DMS153 (cell line): Measurements from ENCODE around the gene PPP2R1A.
A peak's percentile ranks its signal among the peaks of the same experiment; 100 is the strongest.

Source experiments
- DNase-seq: peaks from one replicate; lab custom pipeline; 2025; lab: John Stamatoyannopoulos, UW

Gene PPP2R1A

DNA sequence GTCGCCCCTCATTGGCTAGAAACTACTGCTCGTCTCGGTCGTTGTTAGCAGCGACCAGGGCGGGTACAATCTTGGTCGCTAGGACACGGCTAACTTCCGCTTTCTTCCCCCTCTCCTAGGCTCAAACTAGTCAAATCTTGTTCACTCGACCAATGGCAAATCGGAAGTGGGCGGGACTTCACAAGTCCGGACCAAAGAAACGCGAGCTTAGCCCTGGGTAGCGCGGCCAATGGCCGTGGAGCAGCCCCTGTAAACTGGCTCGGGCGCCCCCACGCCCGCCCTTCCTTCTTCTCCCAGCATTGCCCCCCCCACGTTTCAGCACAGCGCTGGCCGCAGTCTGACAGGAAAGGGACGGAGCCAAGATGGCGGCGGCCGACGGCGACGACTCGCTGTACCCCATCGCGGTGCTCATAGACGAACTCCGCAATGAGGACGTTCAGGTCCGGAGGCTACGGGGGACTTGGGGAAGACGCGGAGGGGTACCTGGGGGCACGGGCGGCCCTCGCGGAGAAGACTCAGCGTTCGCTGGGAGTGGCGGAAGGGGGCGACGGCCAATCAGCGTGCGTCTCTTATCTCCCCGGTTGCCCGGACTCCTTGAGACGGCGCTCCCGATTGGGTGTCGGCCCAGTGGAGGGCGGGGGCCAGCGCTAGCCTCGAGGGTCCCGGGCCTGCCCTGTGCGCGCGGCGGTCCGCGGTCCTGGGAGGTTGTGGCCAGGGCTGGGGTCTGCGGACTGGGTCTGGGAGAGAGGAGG lies at the start of gene PPP2R1A:
Gene PPP2R1A, plus strand, starts transcription at position 318 of the 752 bp plus-strand sequence. Its CDS starts 45 bp downstream, at position 363.
- peak; percentile 100 for DNase-seq

DNA sequence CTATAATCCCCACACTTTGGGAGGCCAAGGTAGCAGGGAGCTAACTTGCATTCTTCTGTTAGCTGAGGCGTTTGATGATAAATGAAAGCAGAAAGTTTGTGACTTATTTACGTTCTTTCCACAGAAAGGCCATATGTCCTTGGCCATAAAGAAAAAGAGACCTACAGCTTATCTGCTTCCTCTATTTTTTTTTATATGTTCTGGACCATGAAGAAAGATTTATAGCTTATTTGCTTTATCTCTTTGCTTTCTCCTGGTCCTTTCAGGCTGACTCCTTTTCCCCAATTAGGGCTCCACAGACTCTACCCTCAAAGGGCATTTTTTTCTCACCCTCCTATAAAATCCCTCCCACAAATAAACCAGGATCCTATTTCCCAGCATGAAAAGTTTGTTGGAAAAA lies 48.6 kb upstream of the PPP2R1A start:
- DNase-seq, result no peak

DNA sequence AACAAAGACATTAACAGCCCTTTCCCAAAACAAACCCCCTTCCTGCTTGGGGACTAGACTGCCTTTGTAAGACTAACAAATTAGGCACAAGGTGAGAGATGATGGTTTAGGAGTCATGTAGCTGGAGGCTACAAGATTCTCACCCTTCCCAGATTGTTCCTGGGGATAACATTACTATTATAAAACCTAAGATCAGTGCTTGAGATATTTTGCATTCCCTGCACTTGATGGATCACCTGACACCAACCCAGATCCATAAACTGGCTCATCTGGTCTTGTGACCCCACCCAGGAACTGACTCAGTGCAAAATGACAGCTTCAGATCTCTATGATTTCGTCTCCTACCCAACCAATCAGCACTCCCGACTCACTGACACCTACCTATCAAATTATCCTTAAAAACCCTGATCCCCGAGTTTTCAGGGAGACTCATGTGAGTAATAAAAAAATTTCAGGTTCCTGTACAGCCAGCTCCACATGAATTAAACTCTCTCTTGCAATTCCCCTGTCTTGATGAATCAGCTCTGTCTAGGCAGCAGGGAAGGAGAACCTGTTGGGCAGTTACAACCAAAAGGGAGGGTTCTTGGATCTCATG lies 47.8 kb upstream of the PPP2R1A start:
- no peak for DNase-seq

DNA sequence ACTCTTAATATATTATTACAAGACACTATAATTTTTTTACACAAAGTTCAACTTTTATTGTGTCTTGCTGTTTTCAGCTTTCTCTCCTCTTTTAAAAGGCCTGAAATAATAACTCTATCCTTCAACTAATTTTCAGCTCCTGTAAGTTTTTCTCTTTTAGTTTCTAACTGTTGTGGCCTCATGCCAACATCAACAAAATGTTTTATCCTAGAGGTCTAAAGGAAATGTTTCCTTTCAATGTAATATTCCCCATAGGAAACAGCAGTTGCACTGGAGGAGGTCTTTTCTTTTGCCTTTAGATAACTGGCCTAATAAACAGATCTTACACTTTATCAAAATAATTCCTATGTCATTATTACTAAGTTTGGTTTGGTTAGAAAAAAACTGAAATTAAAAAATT lies 41.6 kb upstream of the PPP2R1A start:
- DNase-seq, result no peak

DNA sequence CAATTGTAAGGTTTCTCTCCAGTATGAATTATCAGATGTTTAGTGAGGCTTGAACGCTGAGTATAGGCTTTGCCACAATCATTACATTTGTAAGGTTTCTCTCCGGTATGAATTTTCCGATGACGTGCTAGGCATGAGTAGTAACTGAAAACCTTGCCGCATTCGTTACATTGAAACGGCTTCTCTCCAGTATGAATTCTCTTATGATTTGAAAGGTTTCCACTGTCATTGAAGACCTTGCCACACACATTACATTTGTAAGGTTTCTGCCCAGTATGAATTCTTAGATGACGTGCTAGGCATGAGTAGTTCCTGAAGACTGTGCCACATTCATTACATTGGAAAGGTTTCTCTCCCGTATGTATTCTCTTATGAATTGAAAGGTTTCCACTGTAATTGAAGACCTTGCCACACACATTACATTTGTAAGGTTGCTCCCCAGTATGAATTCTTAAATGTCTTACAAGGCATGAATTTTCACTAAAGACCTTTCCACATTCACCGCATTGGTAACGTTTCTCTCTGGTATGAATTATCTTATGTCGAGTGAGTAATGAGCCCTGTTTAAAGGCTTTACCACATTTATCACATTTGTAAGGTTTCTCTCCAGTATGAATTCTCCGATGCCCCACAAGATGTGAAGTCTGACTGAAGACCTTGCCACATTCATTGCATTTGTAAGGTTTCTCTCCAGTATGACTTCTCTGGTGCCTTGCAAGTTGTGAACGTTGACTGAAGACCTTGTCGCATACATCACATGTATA lies 34.1 kb upstream of the PPP2R1A start:
- no peak for DNase-seq

DNA sequence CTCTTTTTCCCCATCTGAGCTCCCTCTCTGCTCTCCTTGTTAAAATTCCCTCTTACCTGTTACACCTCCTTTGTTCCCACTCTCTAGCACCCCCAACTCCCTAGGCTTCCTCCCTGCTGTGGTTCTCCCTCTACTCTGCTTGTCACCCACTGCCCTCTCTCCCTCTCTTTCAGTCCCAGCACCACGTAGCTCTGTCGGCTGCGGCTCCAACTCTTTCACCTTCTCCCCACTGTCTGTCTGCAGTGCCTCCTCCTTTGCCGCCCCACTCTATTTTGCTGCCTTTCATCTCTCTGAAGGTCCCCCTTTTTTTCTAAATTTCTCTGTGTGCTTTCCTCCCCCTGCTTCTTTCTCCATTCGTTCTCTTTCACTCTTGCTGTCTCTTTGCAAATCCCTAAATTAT lies 19.5 kb upstream of the PPP2R1A start:
- no peak for DNase-seq

DNA sequence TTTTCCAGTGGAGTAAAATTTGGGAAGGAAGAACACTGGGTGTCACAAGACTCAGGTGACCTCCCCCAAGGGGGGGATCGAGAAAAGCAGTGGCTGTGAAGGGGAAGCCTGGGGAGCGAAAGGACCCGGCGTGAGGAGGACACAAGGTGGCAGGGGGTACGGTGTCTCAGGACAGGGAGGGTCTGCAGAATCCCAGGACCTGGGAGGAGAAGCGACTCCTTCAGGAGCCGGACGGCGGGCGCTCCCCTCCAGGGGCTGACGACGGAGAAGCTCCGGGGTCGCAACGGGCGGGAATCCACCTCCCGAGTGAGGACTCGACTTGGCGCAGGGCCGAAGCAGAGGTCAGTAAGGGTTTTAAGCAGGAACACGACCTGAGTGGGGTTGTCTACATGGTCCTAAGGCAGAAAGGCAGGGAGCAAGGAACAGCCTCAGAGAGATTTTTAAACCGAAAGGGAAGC lies 19.0 kb upstream of the PPP2R1A start:
- no peak for DNase-seq

DNA sequence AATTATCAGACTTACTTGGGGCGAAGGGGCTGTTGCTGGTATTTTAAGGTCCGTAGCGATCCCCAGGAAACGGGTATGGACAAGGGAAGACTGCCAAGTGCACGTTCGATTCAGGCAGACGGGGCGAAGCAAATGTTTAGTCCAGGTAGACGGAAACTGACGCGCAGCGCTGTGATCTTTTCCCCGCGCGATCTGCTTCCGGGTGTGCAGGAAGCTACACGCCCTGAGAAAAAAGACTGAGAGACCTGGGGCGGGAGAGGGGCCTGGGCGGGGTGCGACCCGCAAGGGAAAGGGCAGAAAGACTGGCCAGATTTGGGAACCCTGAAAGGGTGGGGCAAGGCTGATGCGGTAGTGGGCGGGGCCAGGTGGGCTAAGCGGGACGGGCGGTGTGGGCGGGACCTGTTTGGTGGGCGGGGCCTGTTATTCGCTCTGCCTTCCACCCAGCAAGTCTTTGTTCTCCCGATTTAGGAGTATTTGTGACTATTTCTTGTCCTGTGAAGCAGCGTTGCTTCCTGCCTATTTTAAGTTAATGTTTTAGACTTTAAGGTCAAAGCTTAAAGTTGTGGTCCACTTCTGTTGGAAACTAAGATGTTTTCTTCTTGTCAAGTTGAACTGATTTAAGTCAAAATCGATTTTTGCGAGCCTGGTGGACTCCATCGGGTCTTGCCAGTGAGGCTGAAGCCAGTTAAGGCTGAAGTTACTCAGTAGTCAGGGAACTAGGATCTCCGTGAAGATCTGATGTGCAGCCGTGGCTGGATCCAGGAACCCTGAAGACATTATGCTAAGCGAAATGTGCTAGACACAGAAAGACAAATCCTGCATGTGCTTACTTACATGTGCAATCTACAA lies 18.3 kb upstream of the PPP2R1A start, which contains the start of gene ZNF836:
Gene ZNF836, minus strand, starts transcription at position 301 of the 849 bp plus-strand sequence. CDS start 3,549 bp downstream, outside the sequence.
- peak; percentile 62 for DNase-seq

DNA sequence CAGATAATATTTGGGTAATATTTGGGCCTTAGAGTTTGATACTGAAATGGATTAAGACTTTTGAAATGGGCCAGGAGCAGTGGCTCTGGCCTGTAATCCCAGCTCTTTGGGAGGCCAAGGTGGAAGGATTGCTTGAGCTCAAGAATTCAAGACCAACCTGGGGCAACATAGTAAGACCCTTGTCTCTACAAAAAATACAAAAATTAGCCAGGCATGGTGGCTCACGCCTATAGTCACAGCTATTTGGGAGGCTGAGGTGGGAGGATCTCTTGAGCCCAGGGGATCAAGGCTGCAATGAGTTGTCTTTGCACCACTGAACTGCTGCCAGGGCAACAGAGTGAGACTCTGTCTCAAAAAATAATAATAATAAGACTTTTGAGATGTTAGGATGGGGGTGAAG lies 17.5 kb upstream of the PPP2R1A start:
- no peak for DNase-seq

DNA sequence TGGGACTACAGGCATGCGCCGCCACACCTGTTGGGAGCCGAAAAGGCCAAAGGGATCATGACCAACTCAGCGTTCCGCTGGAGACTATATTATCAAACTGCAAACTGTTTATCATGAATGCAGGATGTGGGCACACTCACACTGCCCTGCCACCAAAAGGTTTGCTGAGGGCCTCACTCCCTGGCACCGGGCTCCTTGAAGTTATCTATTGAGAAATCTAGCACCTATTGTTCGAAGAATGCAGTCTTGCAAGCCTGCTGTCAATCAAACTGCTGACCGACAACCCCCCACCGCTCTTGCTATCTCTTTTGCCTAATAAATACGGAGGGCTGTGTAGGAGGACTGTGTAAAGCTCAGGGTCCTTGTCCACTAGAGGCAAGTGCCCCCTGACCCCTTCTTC lies 13.3 kb upstream of the PPP2R1A start:
- no peak for DNase-seq

DNA sequence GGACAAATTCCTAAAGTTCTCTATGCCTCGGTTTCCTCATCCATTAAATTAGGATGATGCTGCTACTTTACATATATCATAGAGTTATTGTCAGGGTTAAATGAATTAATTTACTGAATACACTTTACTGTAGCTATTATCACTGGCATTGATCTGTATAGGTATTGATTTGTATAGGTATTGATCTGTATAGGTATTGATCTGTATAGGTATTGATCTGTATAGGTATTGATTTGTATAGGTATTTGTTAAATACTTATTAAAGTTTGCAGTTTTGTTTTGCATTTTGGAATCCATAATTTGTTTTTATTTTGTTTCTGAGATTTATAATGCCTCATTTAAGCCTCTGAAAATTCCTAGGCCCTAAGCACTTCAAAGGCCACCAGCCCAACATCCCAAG lies 2.4 kb upstream of the PPP2R1A start:
- no peak for DNase-seq

DNA sequence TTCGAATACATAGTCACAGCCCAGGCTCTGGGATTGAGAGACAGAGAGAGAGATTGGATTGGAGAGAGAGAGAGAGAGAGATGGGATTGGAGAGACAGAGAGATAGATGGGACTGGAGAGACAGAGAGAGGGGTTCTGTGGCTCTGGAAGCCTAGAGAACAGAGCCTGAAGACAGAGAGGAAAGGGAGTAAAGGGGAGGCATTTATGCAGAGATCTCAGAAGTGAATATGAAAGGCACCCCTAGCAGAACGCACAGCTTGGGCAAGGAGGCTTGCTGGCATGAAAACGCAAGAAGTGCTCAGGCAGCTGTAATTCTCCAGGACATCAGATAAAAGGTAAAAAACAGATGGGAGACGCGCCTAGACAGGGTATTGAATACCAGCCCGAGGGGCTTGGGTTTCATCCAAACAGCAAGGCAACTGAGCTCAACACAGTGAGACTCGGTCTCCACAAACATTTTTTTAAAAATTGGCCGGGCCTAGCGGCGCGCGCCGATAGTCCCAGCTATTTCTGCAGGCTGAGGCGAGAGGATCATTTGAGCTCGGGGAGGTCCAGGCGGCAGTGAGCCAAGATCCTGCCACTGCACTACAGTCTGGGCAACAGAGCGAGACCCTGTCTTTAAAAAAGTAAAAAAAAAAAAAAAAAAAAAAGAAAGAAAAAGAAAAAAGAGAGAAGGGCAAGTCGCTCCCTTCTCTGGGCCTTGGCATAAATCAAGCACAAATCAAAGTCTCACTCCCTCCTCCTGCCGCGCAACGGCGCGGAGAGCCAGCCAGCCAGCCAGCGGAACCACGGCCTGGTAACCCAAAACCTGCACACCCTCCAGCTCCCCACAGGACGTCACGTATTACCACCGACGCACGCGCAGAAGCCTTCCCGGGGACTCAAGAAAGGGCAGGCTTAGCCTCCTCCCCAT lies 774 bp upstream of the PPP2R1A start:
- no peak for DNase-seq

DNA sequence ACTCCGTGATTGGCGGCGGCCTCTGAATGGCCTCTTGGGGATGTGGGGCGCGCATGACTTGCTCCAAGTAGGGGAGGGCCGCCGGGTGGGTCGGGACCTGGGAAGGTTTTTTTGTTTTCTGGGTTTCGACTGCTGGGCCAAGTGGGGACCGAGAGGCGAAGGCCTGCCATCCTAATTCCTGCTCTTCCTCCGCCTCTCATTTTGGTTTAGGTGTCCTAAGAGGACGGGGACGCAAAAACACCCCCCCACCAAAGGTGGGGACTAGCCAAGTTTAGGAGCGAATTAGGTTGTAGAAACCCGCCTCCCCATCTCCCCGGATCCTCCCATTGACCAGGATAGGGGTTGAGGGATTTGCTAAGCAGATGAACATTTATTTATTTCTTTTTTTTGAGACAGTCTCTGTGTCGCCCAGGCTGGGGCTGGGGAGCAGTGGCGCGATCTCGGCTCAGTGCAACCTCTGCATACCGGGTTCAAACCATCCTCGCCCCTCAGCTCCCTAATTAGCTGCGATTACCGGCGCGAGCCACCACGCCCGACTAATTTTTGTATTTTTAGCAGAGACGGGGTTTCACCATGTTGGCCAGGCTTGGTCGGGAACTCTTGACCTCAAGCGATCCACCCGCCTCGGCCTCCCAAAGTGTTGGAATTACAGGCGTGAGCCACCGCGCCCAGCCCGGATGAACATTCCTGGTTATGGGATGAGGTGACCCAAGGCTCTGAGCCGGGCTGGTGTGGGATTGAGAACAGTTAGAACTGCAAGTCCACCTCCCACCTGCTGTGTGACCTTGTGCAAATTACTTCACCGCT lies 838 bp downstream of the PPP2R1A start:
- no peak for DNase-seq

DNA sequence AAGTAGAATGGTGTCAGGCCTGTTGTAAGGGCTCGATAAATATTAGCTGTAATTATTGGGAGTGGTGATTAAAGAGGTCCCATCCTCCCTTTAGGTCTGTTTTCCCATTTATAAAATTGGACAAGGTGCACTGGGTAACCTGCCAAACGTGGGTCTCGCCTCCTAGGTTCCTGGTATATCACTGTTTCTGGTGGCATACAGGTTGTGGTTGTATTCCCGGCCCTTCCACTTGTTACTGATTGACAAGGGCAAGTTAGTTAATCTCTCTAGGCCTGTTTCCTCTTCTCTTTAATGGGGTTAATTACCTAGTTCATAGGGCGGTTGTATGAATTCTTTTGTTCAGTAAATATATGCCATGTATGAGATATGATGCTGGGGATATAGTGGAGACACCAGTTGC lies 1.5 kb downstream of the PPP2R1A start:
- no peak for DNase-seq

DNA sequence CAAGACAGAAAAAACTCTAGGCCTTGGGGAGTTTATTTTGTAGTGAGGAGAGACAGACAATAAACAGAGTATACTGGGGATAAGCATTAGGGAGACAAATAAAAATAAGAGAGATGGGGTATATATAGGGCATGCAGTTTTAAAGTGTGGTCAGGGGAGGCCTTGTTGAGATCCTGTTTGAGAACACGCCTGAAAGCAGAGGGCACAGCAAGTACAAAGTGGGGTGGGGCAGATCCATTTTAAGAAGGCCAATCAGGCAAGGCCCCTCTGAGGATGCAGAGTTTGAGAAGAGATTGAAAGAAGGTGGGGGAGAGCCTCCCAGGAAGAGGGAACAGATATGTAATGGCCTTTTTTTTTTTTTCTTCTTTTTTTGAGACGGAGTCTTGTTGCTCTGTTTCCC lies 2.1 kb downstream of the PPP2R1A start:
- no peak for DNase-seq

DNA sequence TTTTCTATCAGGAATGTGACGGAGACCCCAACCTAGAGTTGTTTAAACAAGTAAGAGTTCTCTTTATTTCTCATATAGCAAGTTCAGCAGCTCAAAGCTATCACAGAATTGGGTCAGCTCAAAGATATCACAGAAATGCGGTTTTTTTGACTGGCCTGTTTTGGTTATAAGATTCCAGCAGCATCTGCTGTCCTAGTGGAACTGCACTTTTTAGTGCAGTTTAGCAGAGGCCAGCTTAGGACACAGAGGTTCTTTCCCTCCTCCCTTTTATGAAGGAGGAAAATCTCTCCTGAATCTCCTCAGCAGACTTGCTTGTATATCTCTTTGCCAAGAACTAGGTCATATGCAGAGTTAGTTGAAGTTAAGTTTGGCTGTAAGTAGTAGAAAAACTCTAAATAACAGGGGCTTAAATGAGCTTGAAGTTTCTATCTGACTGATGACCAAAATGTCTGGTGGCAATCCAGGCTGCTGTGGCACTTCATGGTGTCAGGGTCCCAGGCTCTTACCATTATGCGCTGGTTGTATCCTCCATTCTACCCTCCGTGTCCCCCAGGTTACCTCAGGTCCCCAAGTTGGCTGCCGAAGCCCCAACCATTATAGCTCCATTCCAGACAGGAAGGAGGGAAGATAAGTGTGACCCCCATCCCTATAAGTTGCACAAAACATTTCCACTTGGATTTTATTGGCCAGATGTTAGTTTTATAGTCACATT lies 6.6 kb downstream of the PPP2R1A start:
- DNase-seq, result no peak

DNA sequence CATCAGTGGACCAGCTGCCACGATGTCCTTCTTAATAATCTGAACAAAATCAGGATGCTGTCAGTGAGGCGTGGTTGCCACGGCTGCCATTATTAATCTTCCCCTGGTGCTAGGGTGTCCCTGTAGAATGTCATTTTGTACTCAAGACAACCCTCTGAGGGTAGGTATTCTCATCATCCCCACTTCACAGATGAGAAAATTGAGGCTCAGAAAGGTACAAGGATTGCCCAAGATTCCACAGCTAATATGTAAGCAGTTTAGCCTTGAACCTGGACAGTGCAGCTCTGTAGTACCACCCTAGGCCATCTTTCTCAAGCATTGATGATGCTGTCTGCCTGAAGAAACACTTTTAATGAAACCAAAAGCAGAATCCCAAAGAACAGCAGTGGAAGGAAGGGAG lies 8.1 kb downstream of the PPP2R1A start:
- no peak for DNase-seq

DNA sequence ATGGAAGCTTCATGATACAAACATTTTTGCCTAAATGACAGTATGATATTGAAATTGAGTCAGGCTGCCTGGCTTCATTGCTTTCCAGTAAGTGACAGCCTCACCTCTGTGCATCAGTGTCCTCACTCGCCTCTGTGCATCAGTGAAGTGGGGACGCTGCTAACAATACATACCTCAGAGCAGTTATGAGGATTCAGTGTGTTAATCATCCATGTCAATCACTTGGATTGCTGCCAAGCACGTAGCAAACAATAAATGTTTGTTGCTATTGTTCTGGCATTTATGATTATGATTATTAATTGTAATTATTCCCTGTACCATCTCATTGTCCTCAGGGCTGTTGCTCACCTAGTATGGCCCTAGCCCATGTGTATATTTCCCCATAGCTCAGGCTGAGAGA lies 8.8 kb downstream of the PPP2R1A start:
- DNase-seq, result no peak

DNA sequence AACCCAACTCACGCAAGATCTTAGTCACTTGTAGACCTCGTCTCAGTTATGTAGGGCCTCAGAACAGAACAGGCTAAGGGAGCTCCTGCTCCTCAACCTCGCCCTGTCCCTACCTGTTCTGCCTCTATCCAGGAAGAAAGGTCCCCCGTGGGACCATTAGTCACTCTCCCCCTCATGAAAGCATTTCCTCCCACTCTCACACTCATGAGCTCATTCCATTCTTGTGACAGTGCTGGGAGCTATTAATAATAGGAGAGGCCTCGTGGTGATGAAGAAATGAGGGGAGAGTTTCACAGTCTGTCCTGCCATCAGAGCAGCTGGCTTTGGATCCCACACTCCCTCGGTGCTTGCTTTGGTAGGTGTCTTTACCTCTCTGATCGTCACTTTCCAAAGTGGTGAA lies 10.2 kb downstream of the PPP2R1A start:
- no peak for DNase-seq
